Activated naive CD4-positive, alpha-beta T cell treated with anti-CD3 and anti-CD28 coated beads, Interleukin-2, amount 50 U/mL, for 16 hours (primary cell): ENCODE measurements around the gene TBXA2R.
"Not testable (repeated sequence)": the region's sequence is repeated elsewhere in the genome, so short reads cannot be mapped to it uniquely, and the experiment has no call there.

Experiments
- DNase-seq: peaks from one replicate; pipeline ENCODE4 v3.0.0-alpha.2; 2020

The TBXA2R gene

GRCh38 chr19:3638208-3639193 lies 31.8 kb upstream of the TBXA2R start:
- no peak for DNase-seq

- no peak for DNase-seq
These were observed 30.9 kb upstream of the TBXA2R start for GRCh38 chr19:3637621-3638020.

GRCh38 chr19:3636962-3637361 lies 30.3 kb upstream of the TBXA2R start:
- no peak for DNase-seq

GRCh38 chr19:3636506-3636905 lies 29.8 kb upstream of the TBXA2R start:
- DNase-seq: no peak

GRCh38 chr19:3634496-3635045 lies 27.9 kb upstream of the TBXA2R start:
- DNase-seq: no peak

- no peak for DNase-seq
These were observed 26.9 kb upstream of the TBXA2R start for GRCh38 chr19:3633559-3633988.

- DNase-seq: no peak
These were observed 26.3 kb upstream of the TBXA2R start for GRCh38 chr19:3632739-3633558.

GRCh38 chr19:3632098-3632497 lies 25.4 kb upstream of the TBXA2R start:
- DNase-seq: no peak

- DNase-seq: no peak
These were observed 24.6 kb upstream of the TBXA2R start for GRCh38 chr19:3631053-3631861.

- not testable (repeated sequence) for DNase-seq
These were observed 22.1 kb upstream of the TBXA2R start for GRCh38 chr19:3628766-3629165.

GRCh38 chr19:3627351-3627723 lies 20.7 kb upstream of the TBXA2R start:
- DNase-seq: no peak

GRCh38 chr19:3626473-3627350 lies 20.0 kb upstream of the TBXA2R start, which contains the start of gene CACTIN:
Gene CACTIN (minus strand): TSS chr19:3626790. CDS start chr19:3626762, 28 bp downstream.
- peak; percentile 100 for DNase-seq

- no peak for DNase-seq
These were observed 19.4 kb upstream of the TBXA2R start for GRCh38 chr19:3625996-3626472.

GRCh38 chr19:3623716-3624115 lies 17.0 kb upstream of the TBXA2R start:
- DNase-seq: no peak

- no peak for DNase-seq
These were observed 15.5 kb upstream of the TBXA2R start for GRCh38 chr19:3622224-3622623.

- DNase-seq: no peak
These were observed 15.0 kb upstream of the TBXA2R start for GRCh38 chr19:3621689-3622088.

- no peak for DNase-seq
These were observed 14.3 kb upstream of the TBXA2R start for GRCh38 chr19:3620817-3621547.

- no peak for DNase-seq
These were observed 13.6 kb upstream of the TBXA2R start for GRCh38 chr19:3620145-3620816.

- no peak for DNase-seq
These were observed 12.9 kb upstream of the TBXA2R start for GRCh38 chr19:3619631-3620012.
